ENCODE data around the gene TSSK6. TPM values are rescaled to one million over a fixed set of nuclear protein-coding genes. Genes with fewer than 3 reads are reported as not detected.

Gene TSSK6
- total and polyA plus RNA-seq, 8 donors = 0.93 to 31.7 (median 2.0) TPM; not detected in 1

DNA sequence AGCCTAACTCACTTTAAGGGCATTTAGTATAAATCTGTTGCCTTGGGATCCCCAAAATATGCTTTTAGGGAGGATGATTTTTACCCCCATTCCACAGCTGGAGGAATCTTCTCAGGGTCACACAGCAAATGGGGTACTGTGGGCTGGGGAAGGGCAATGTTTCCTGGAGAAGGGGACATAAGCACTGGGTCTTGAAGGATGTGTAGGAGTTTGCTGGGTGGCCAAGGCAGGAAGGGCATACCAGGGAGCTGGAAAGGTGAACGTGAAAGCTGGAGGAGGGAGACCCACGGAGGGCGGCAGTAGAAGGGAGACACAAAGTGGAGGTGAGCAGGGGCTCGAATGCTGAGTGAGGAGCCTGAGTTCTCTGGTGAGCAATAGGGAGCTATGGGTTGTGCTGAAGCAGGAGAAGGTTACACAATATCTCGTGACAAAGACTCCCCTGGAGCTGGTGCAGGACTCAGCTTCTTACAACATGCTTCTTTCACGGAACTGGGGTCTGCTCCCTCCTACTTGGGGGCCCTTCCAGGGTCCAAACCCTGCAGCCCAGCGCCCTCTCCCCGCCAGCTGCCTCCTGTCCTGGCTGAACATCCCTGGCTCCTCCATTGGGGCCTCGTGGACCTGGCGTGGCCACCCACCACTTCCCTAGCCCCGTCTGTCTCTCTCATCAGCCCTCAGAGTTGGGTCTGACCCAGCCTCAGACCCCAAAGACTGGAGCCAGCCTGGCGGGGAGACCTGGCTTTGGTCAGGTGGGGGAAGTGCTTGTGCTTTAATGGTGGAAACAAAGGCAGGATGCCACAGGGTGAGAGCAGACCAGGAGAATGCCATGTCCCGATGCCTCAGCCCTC is 33.8 kb upstream of the TSSK6 start:
- H3K27me3 ChIP-seq = peaks cover 0 to 65% (median 13%) of the 10 kb centered on the region in 3 donors
- no peak for TF ChIP-seq POLR2AphosphoS5 (IDR thresholded peaks at IDR 0.05)
- no peak for TF ChIP-seq POLR2A (IDR thresholded peaks at IDR 0.05)
- TF ChIP-seq EP300 (IDR thresholded peaks at IDR 0.05) = no peak
- TF ChIP-seq, protein P1, sequence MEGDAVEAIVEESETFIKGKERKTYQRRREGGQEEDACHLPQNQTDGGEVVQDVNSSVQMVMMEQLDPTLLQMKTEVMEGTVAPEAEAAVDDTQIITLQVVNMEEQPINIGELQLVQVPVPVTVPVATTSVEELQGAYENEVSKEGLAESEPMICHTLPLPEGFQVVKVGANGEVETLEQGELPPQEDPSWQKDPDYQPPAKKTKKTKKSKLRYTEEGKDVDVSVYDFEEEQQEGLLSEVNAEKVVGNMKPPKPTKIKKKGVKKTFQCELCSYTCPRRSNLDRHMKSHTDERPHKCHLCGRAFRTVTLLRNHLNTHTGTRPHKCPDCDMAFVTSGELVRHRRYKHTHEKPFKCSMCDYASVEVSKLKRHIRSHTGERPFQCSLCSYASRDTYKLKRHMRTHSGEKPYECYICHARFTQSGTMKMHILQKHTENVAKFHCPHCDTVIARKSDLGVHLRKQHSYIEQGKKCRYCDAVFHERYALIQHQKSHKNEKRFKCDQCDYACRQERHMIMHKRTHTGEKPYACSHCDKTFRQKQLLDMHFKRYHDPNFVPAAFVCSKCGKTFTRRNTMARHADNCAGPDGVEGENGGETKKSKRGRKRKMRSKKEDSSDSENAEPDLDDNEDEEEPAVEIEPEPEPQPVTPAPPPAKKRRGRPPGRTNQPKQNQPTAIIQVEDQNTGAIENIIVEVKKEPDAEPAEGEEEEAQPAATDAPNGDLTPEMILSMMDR (IDR thresholded peaks at IDR 0.05) = no peak
- H3K4me3 ChIP-seq = no peak overlapping the region
- H3K4me1 ChIP-seq = peaks cover 0 to 11% (median 5%) of the 10 kb centered on the region in 4 donors
- no peaks in the 10 kb centered on the region for H3K36me3 ChIP-seq
- no peak overlapping the region for H3K27ac ChIP-seq
- intact Hi-C loops (cut with DNase I; ENCODE audit: low total_unique reads) = no loop called here
- WGBS, 5 donors = 59 to 70% (median 65%) methylated on average over 13 of the region's 13 CpGs
- H3K9me3 ChIP-seq = no peaks in the 10 kb centered on the region
- no peak for DNase-seq

DNA sequence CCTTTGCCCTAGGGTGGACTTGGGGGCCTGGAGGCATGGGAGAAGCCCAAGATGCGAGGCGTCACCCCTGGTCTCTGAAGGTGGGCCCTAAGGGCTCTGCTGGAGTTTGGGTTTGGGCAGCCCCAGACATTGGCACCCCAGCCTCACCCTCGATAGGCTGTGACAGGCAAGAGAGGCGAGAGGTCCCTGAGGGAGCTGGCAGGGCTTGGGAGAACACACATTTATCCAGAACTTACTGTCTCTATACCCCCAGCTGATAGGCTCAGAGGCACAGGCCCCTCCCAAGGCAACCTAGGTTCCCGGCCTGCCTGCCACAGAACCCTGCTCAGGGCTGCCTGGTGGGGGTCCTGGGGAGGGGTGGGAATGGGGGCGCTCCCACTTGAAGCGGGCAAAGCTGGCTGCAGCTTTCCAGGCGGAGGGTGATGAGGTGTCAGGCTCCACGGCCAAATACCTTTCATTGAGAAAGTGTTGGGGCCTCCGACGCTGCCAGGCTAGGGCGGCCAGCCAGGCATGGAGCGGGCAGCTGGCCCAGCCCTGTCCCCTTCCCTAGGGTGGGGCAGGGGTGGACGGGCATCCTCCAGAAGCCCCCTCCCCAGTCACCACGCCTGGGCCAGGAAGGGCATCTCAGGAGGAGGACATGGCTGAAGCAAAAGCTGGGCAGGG is 32.5 kb upstream of the TSSK6 start:
- no peaks in the 10 kb centered on the region for H3K9me3 ChIP-seq
- no peaks in the 10 kb centered on the region for H3K36me3 ChIP-seq
- H3K27me3 ChIP-seq = peaks cover 0 to 79% (median 13%) of the 10 kb centered on the region in 3 donors
- TF ChIP-seq EP300 (IDR thresholded peaks at IDR 0.05) (no peak), POLR2A (IDR thresholded peaks at IDR 0.05) (no peak), POLR2AphosphoS5 (IDR thresholded peaks at IDR 0.05) (no peak)
- TF ChIP-seq, protein P1 (IDR thresholded peaks at IDR 0.05) = no peak
- WGBS, 5 donors = 47 to 68% (median 56%) methylated on average over 5 to 15 of the region's 15 CpGs
- no peak overlapping the region for H3K27ac ChIP-seq
- no peak for DNase-seq
- no peak overlapping the region for H3K4me3 ChIP-seq
- intact Hi-C loops (cut with DNase I; ENCODE audit: low total_unique reads) = no loop called here
- peaks cover 0 to 9% (median 5%) of the 10 kb centered on the region in 4 donors for H3K4me1 ChIP-seq

DNA sequence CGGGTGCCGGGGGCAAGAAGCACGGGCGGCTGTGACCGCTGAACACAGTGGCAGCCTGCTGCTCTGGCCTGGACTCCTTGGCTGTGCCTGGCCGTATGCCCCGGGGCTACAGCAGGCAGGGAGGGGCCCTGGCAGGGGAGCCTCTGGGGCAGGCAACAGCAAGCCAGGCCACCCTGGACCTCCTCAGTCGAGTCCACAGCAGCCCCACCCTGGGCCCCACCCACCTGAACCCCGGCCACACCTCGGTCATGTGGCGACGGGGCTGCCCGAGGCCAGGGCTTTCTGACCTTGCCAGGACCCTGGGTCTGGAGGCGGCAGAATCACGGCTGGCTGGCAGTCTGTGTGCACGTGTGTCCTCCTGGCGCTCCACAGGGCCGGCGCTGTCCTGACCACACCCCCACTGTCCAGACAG is 31.4 kb upstream of the TSSK6 start:
- intact Hi-C loops (cut with DNase I; ENCODE audit: low total_unique reads) = no loop called here

DNA sequence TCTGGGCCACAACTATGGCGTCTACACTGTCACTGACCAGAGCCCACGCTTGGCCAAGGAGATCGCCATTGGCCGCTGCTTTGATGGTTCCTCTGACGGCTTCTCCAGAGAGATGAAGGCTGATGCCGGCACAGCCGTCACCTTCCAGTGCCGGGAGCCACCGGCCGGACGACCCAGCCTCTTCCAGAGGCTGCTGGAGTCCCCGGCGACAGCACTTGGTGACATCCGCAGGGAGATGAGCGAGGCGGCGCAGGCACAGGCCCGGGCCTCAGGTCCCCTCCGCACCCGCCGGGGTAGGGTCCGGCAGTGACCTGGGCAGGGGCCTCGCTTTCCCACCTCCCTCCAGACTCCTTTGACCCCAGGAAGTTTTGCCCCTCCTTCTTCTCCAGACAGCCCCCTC is 30.4 kb upstream of the TSSK6 start:
- no peaks in the 10 kb centered on the region for H3K36me3 ChIP-seq
- H3K4me3 ChIP-seq = no peak overlapping the region
- intact Hi-C loops (cut with DNase I; ENCODE audit: low total_unique reads) = no loop called here
- DNase-seq = no peak
- TF ChIP-seq POLR2AphosphoS5 (IDR thresholded peaks at IDR 0.05) = no peak
- TF ChIP-seq, protein P1 (IDR thresholded peaks at IDR 0.05) = no peak
- WGBS, 5 donors = 94 to 99% (median 97%) methylated on average over 12 to 23 of the region's 23 CpGs
- peaks cover 6 to 23% (median 15%) of the 10 kb centered on the region in 4 donors for H3K4me1 ChIP-seq
- H3K27me3 ChIP-seq = peaks cover 7 to 100% (median 28%) of the 10 kb centered on the region in 3 donors
- H3K9me3 ChIP-seq = peaks cover 0 to under 1% (median 0%) of the 10 kb centered on the region in 4 donors
- no peak overlapping the region for H3K27ac ChIP-seq

More for the DNA sequence above, 31.4 kb upstream of the TSSK6 start:
- no peaks in the 10 kb centered on the region for H3K36me3 ChIP-seq
- no peak overlapping the region for H3K4me3 ChIP-seq
- peaks cover 0 to 12% (median 6%) of the 10 kb centered on the region in 4 donors for H3K4me1 ChIP-seq
- peaks cover 2 to 89% (median 20%) of the 10 kb centered on the region in 3 donors for H3K27me3 ChIP-seq
- no peak overlapping the region for H3K27ac ChIP-seq
- no peaks in the 10 kb centered on the region for H3K9me3 ChIP-seq
- 23 to 70% (median 34%) methylated on average over 5 to 19 of the region's 19 CpGs for WGBS, 5 donors
- DNase-seq = no peak
- TF ChIP-seq POLR2A (IDR thresholded peaks at IDR 0.05) = no peak
- TF ChIP-seq POLR2AphosphoS5 (IDR thresholded peaks at IDR 0.05) = no peak
- TF ChIP-seq, protein P1 (IDR thresholded peaks at IDR 0.05) = no peak
- TF ChIP-seq EP300 (IDR thresholded peaks at IDR 0.05) = no peak
